Kidney (tissue), 14 donors: ENCODE results near the gene CES2. TPM values are rescaled to one million over a fixed set of nuclear protein-coding genes. Genes with fewer than 3 reads are reported as not detected.

Source experiments
- DNase-seq, 5 donors: peaks; one replicate each; pipeline ENCODE4 v3.0.0-alpha.2; 2013 to 2020
- FAIRE-seq: peaks from 2 replicates; lab custom pipeline; 2012; peaks lifted over from hg19 to GRCh38; lab: Jason Lieb, UNC
- H3K27ac ChIP-seq, 2 donors: one replicate each; pipeline ENCODE4 v1.7.0; 2013; ENCODE audit warnings: low read depth in 2 of 2, low read length in 2 of 2, inconsistent platforms in 1 of 2
- H3K27me3 ChIP-seq: one replicate; pipeline ENCODE4 v1.7.1; 2013; ENCODE audit warnings: low read length, inconsistent platforms; ENCODE audit not compliant: control insufficient read depth, insufficient read depth
- H3K36me3 ChIP-seq, 3 donors: one replicate each; pipeline versions ENCODE4 v1.7.0 to v1.7.1; 2013; ENCODE audit warnings: low read length in 3 of 3, control low read depth in 1 of 3, inconsistent platforms in 1 of 3; ENCODE audit not compliant: insufficient read depth in 3 of 3, control insufficient read depth in 2 of 3
- H3K4me1 ChIP-seq, 3 donors: one replicate each; pipeline versions ENCODE4 v1.7.0 to v1.7.1; 2013; ENCODE audit warnings: low read length in 3 of 3, inconsistent platforms in 1 of 3, low read depth in 1 of 3; ENCODE audit not compliant: control insufficient read depth in 2 of 3, insufficient read depth in 2 of 3
- H3K4me3 ChIP-seq, 3 donors: one replicate each; pipeline versions ENCODE4 v1.7.0 to v1.8.1; 2013; ENCODE audit warnings: low read length in 3 of 3, control low read depth in 1 of 3, inconsistent platforms in 1 of 3
- H3K9ac ChIP-seq, 3 donors: one replicate each; pipeline versions ENCODE4 v1.7.0 to v1.7.1; 2013; ENCODE audit warnings: low read length in 3 of 3, control low read depth in 1 of 3, inconsistent platforms in 1 of 3
- H3K9me3 ChIP-seq, 3 donors: one replicate each; pipeline versions ENCODE4 v1.7.0 to v1.7.1; 2013; ENCODE audit warnings: low read length in 3 of 3, control low read depth in 1 of 3, inconsistent platforms in 1 of 3; ENCODE audit not compliant: control insufficient read depth in 2 of 3, insufficient read depth in 1 of 3
- intact Hi-C: fragments of 100-400 bp; cut with DNase I; formaldehyde crosslinking; loops from one replicate; pipeline ENCODE4 v1.11.1; 2022
- polyA plus RNA-seq: library from polyadenylated mRNA; stranded (reverse); fragments of 350-450 nt; fragmentation: Illumina TruSeq; extraction: RNeasy Lipid Tissue Mini Kit (QIAGEN cat#74804); gene quantifications from one replicate; pipeline ENCODE4 v1.2.3, GENCODE V29; 2014; ENCODE audit warnings: low read depth, low replicate concordance; ENCODE audit not compliant: insufficient read depth
- total RNA-seq: library from RNA; stranded (reverse); fragmentation: NEBNext Ultra II Directional; extraction: Animal tissue kit (Norgen Biotek cat#: 25700); gene quantifications from one replicate; pipeline ENCODE4 v1.2.1, GENCODE V29; 2021
- TF ChIP-seq, protein P1 (sequence below): IDR thresholded peaks from 3 replicates; pipeline ENCODE4 v1.5.1; 2012; ENCODE audit warnings: mild to moderate bottlenecking, moderate library complexity, borderline replicate concordance; ENCODE audit not compliant: insufficient read depth; ENCODE audit errors: extremely low read depth
- donor health status: control.
- donor health status: control.
- donor health status: control.
- donor health status: control.
- donor health status: control.
- donor health status: DM: yes; HTN: yes; CAD: no.
- donor health status: Normal renal cell carcinoma (clear cell type).

CES2 gene
- total and polyA plus RNA-seq, 2 donors from 2014 or later: 72.1 to 76.9 TPM

- Histone ChIP-seq H3K9me3 (no peaks in the 10 kb centered on the region), H3K4me3 (no peak overlapping the region), H3K4me1 (peaks cover 0 to 9% (median 7%) of the 10 kb centered on the region in 3 donors), H3K9ac (no peak overlapping the region), H3K27ac (no peak overlapping the region), H3K27me3 (no peaks in the 10 kb centered on the region), H3K36me3 (no peaks in the 10 kb centered on the region)
- intact Hi-C loops: no loop called here
- no peak for FAIRE-seq
- TF ChIP-seq, protein P1, sequence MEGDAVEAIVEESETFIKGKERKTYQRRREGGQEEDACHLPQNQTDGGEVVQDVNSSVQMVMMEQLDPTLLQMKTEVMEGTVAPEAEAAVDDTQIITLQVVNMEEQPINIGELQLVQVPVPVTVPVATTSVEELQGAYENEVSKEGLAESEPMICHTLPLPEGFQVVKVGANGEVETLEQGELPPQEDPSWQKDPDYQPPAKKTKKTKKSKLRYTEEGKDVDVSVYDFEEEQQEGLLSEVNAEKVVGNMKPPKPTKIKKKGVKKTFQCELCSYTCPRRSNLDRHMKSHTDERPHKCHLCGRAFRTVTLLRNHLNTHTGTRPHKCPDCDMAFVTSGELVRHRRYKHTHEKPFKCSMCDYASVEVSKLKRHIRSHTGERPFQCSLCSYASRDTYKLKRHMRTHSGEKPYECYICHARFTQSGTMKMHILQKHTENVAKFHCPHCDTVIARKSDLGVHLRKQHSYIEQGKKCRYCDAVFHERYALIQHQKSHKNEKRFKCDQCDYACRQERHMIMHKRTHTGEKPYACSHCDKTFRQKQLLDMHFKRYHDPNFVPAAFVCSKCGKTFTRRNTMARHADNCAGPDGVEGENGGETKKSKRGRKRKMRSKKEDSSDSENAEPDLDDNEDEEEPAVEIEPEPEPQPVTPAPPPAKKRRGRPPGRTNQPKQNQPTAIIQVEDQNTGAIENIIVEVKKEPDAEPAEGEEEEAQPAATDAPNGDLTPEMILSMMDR: no peak
- DNase-seq: no peak
These were observed 23.8 kb downstream of the CES2 start for GRCh38 chr16:66958857-66959703.

GRCh38 chr16:66959704-66960161, 24.4 kb downstream of the CES2 start:
- no peak for FAIRE-seq
- TF ChIP-seq, protein P1: no peak

GRCh38 chr16:66960270-66960669, 25.0 kb downstream of the CES2 start:
- TF ChIP-seq, protein P1: no peak
- Histone ChIP-seq H3K4me3 (no peak overlapping the region), H3K4me1 (peaks cover 0 to 12% (median 7%) of the 10 kb centered on the region in 3 donors), H3K27me3 (no peaks in the 10 kb centered on the region), H3K27ac (no peak overlapping the region), H3K9ac (no peak overlapping the region), H3K36me3 (no peaks in the 10 kb centered on the region), H3K9me3 (no peaks in the 10 kb centered on the region)
- intact Hi-C loops: no loop called here
- FAIRE-seq (no peak), DNase-seq (no peak)

More at GRCh38 chr16:66959704-66960161, 24.4 kb downstream of the CES2 start:
- no peak overlapping the region for H3K9ac ChIP-seq
- no peaks in the 10 kb centered on the region for H3K9me3 ChIP-seq
- H3K4me3 ChIP-seq: no peak overlapping the region
- H3K36me3 ChIP-seq: no peaks in the 10 kb centered on the region
- H3K4me1 ChIP-seq: peaks cover 0 to 12% (median 7%) of the 10 kb centered on the region in 3 donors
- intact Hi-C loops: no loop called here
- no peaks in the 10 kb centered on the region for H3K27me3 ChIP-seq
- DNase-seq: no peak
- H3K27ac ChIP-seq: no peak overlapping the region
